BLaER1 (cell line): Measurements from ENCODE around the gene PDZD4.
A peak's percentile ranks its signal among the peaks of the same experiment; 100 is the strongest.

ENCODE experiments used
- H3K27ac ChIP-seq: shearing (Covaris generic); formaldehyde crosslinking; 2 replicates; pipeline ENCODE4 v1.8.1; 2022
- H3K27me3 ChIP-seq: shearing (Covaris generic); formaldehyde crosslinking; 2 replicates; pipeline ENCODE4 v1.8.1; 2022
- H3K36me3 ChIP-seq: shearing (Covaris generic); formaldehyde crosslinking; 2 replicates; pipeline ENCODE4 v1.8.1; 2022
- H3K4me1 ChIP-seq: shearing (Covaris generic); formaldehyde crosslinking; 2 replicates; pipeline ENCODE4 v1.8.1; 2022
- H3K4me2 ChIP-seq: shearing (Covaris generic); formaldehyde crosslinking; 2 replicates; pipeline ENCODE4 v1.8.1; 2022
- H3K4me3 ChIP-seq: shearing (Covaris generic); formaldehyde crosslinking; 2 replicates; pipeline ENCODE4 v1.8.1; 2022
- H3K9ac ChIP-seq: shearing (Covaris generic); formaldehyde crosslinking; 2 replicates; pipeline ENCODE4 v1.8.1; 2022
- H3K9me3 ChIP-seq: shearing (Covaris generic); formaldehyde crosslinking; 2 replicates; pipeline ENCODE4 v1.8.1; 2022
- H4K20me1 ChIP-seq: shearing (Covaris generic); formaldehyde crosslinking; 2 replicates; pipeline ENCODE4 v1.8.1; 2022
- Cebpa-rat ChIP-seq: shearing (Covaris generic); IDR thresholded peaks from 2 replicates; pipeline ENCODE4 v1.8.1; 2022

The PDZD4 gene

GRCh38 chrX:153776120-153776599, 54.2 kb downstream of the PDZD4 start:
- H3K4me1 ChIP-seq = peaks cover 48% of the 10 kb centered on the region
- TF ChIP-seq Cebpa-rat = no peak
- H3K27me3 ChIP-seq = no peaks in the 10 kb centered on the region; the same call in 1 of the 2 replicates
- H3K4me2 ChIP-seq = no peak overlapping the region
- no peaks in the 10 kb centered on the region for H3K36me3 ChIP-seq
- no peak overlapping the region for H3K27ac ChIP-seq
- no peak overlapping the region for H3K9ac ChIP-seq
- H3K4me3 ChIP-seq = no peak overlapping the region
- no peaks in the 10 kb centered on the region; the same call in 1 of the 2 replicates for H4K20me1 ChIP-seq
- peaks cover 32% of the 10 kb centered on the region; the same call in 1 of the 2 replicates for H3K9me3 ChIP-seq

GRCh38 chrX:153775293-153776119, 54.8 kb downstream of the PDZD4 start:
- Histone ChIP-seq H3K4me2 (no peak overlapping the region), H3K9me3 (peaks cover 32% of the 10 kb centered on the region; the same call in 1 of the 2 replicates), H3K4me3 (no peak overlapping the region), H3K4me1 (peaks cover 42% of the 10 kb centered on the region), H3K27me3 (no peaks in the 10 kb centered on the region; the same call in 1 of the 2 replicates), H3K27ac (no peak overlapping the region), H4K20me1 (no peaks in the 10 kb centered on the region; the same call in 1 of the 2 replicates), H3K36me3 (no peaks in the 10 kb centered on the region), H3K9ac (no peak overlapping the region)
- no peak for TF ChIP-seq Cebpa-rat

GRCh38 chrX:153774576-153775292, 55.6 kb downstream of the PDZD4 start:
- Histone ChIP-seq H3K9ac (no peak overlapping the region), H3K27me3 (no peaks in the 10 kb centered on the region; the same call in 1 of the 2 replicates), H3K4me1 (peaks cover 34% of the 10 kb centered on the region), H3K4me3 (no peak overlapping the region), H3K4me2 (no peak overlapping the region), H4K20me1 (no peaks in the 10 kb centered on the region), H3K27ac (no peak overlapping the region), H3K9me3 (peaks cover 32% of the 10 kb centered on the region; the same call in 1 of the 2 replicates), H3K36me3 (no peaks in the 10 kb centered on the region)
- TF ChIP-seq Cebpa-rat = no peak

GRCh38 chrX:153773741-153774575, 56.4 kb downstream of the PDZD4 start:
- Histone ChIP-seq H3K9ac (no peak overlapping the region), H3K9me3 (peaks cover 32% of the 10 kb centered on the region; the same call in 1 of the 2 replicates), H3K4me2 (no peak overlapping the region), H3K4me3 (no peak overlapping the region), H3K27me3 (no peaks in the 10 kb centered on the region; the same call in 1 of the 2 replicates), H4K20me1 (0 out of 2 replicates have a peak, but pooled peaks cover 5% of the 10 kb centered on the region), H3K4me1 (peaks cover 30% of the 10 kb centered on the region), H3K27ac (no peak overlapping the region), H3K36me3 (no peaks in the 10 kb centered on the region)
- TF ChIP-seq Cebpa-rat = no peak

GRCh38 chrX:153773218-153773611, 57.1 kb downstream of the PDZD4 start:
- Histone ChIP-seq H3K27me3 (no peaks in the 10 kb centered on the region; the same call in 1 of the 2 replicates), H3K36me3 (no peaks in the 10 kb centered on the region), H3K4me2 (no peak overlapping the region), H3K9ac (no peak overlapping the region), H3K27ac (no peak overlapping the region), H3K4me3 (no peak overlapping the region), H3K4me1 (peaks cover 30% of the 10 kb centered on the region), H3K9me3 (peaks cover 32% of the 10 kb centered on the region; the same call in 1 of the 2 replicates), H4K20me1 (0 out of 2 replicates have a peak, but pooled peaks cover 6% of the 10 kb centered on the region)
- TF ChIP-seq Cebpa-rat = no peak

- H3K27me3 ChIP-seq = no peaks in the 10 kb centered on the region
- peak overlapping the region; percentile 21 for H3K4me2 ChIP-seq
- H3K4me1 ChIP-seq = peaks cover 30% of the 10 kb centered on the region
- no peak overlapping the region for H3K27ac ChIP-seq
- peaks cover 32% of the 10 kb centered on the region; the same call in 1 of the 2 replicates for H3K9me3 ChIP-seq
- 0 out of 2 replicates have a peak, but pooled peaks cover 6% of the 10 kb centered on the region for H4K20me1 ChIP-seq
- no peak for TF ChIP-seq Cebpa-rat
- no peak overlapping the region for H3K9ac ChIP-seq
- H3K4me3 ChIP-seq = no peak overlapping the region
- H3K36me3 ChIP-seq = no peaks in the 10 kb centered on the region
Observed at GRCh38 chrX:153772316-153773217, 57.8 kb downstream of the PDZD4 start.

- TF ChIP-seq Cebpa-rat = no peak
- peaks cover 32% of the 10 kb centered on the region; the same call in 1 of the 2 replicates for H3K9me3 ChIP-seq
Observed at GRCh38 chrX:153771415-153772315, 58.7 kb downstream of the PDZD4 start.

More at GRCh38 chrX:153771415-153772315, 58.7 kb downstream of the PDZD4 start:
- H3K4me3 ChIP-seq = no peak overlapping the region
- no peaks in the 10 kb centered on the region for H3K27me3 ChIP-seq
- no peak overlapping the region for H3K4me2 ChIP-seq
- H4K20me1 ChIP-seq = 0 out of 2 replicates have a peak, but pooled peaks cover 6% of the 10 kb centered on the region
- peaks cover 37% of the 10 kb centered on the region for H3K4me1 ChIP-seq
- no peak overlapping the region for H3K27ac ChIP-seq
- no peak overlapping the region for H3K9ac ChIP-seq
- no peaks in the 10 kb centered on the region for H3K36me3 ChIP-seq
